WERI-Rb-1 (cell line): Measurements from ENCODE around the gene TOP3B.

ENCODE experiments used
- DNase-seq: peaks from one replicate; pipeline ENCODE4 v3.0.0-alpha.2; 2020
- H3K27ac ChIP-seq: fragments of 250-450 bp; sonication (Bioruptor Pico); 2 replicates; pipeline ENCODE4 v1.5.1; 2020; ENCODE audit warnings: mild to moderate bottlenecking, moderate library complexity
- H3K27me3 ChIP-seq: fragments of 250-450 bp; sonication (Bioruptor Pico); 2 replicates; pipeline ENCODE4 v1.5.1; 2021; ENCODE audit warnings: mild to moderate bottlenecking, low read depth, moderate library complexity; ENCODE audit not compliant: insufficient read depth, severe bottlenecking
- H3K36me3 ChIP-seq: fragments of 250-450 bp; sonication (Bioruptor Pico); 2 replicates; pipeline ENCODE4 v1.5.1; 2020; ENCODE audit warnings: mild to moderate bottlenecking, moderate library complexity
- H3K4me3 ChIP-seq: 2 replicates; pipeline ENCODE4 v1.5.1; 2011; ENCODE audit warnings: low read depth, mild to moderate bottlenecking, control low read depth, low read length
- H3K9me3 ChIP-seq: fragments of 250-450 bp; sonication (Bioruptor Pico); 2 replicates; pipeline ENCODE4 v1.5.1; 2021; ENCODE audit warnings: mild to moderate bottlenecking, moderate library complexity; ENCODE audit not compliant: severe bottlenecking
- CTCF ChIP-seq: IDR thresholded peaks from 2 replicates; pipeline ENCODE4 v1.5.1; 2011; ENCODE audit warnings: low read depth, mild to moderate bottlenecking, control low read depth, inconsistent platforms, low read length

Gene TOP3B

GRCh38 chr22:21980547-21980946, 2.0 kb downstream of the TOP3B start:
- Histone ChIP-seq H3K9me3 (no peaks in the 10 kb centered on the region), H3K4me3 (no peak overlapping the region), H3K27me3 (no peaks in the 10 kb centered on the region), H3K27ac (no peak overlapping the region), H3K36me3 (peaks cover 3% of the 10 kb centered on the region)
- TF ChIP-seq CTCF = no peak
- DNase-seq = no peak

GRCh38 chr22:21978564-21979386, 3.8 kb downstream of the TOP3B start:
- Histone ChIP-seq H3K27ac (no peak overlapping the region), H3K4me3 (no peak overlapping the region), H3K9me3 (no peaks in the 10 kb centered on the region), H3K36me3 (peaks cover 20% of the 10 kb centered on the region), H3K27me3 (no peaks in the 10 kb centered on the region)
- no peak for TF ChIP-seq CTCF
- DNase-seq = no peak

- Histone ChIP-seq H3K9me3 (no peaks in the 10 kb centered on the region), H3K27me3 (no peaks in the 10 kb centered on the region), H3K36me3 (peaks cover 26% of the 10 kb centered on the region), H3K4me3 (no peak overlapping the region), H3K27ac (no peak overlapping the region)
- no peak for DNase-seq
- no peak for TF ChIP-seq CTCF
Measured at GRCh38 chr22:21977814-21978213, 4.8 kb downstream of the TOP3B start.

- H3K4me3 ChIP-seq = no peak overlapping the region
- no peak for DNase-seq
- no peaks in the 10 kb centered on the region for H3K27me3 ChIP-seq
- H3K36me3 ChIP-seq = peaks cover 41% of the 10 kb centered on the region
- no peak for TF ChIP-seq CTCF
- H3K9me3 ChIP-seq = no peaks in the 10 kb centered on the region
- H3K27ac ChIP-seq = no peak overlapping the region
Measured at GRCh38 chr22:21975854-21976345, 6.7 kb downstream of the TOP3B start.

GRCh38 chr22:21975273-21975672, 7.3 kb downstream of the TOP3B start:
- Histone ChIP-seq H3K36me3 (peaks cover 47% of the 10 kb centered on the region), H3K9me3 (no peaks in the 10 kb centered on the region), H3K27ac (no peak overlapping the region), H3K27me3 (no peaks in the 10 kb centered on the region), H3K4me3 (no peak overlapping the region)
- TF ChIP-seq CTCF = no peak
- no peak for DNase-seq
